ENCODE data around the gene TMBIM4. TPM values are rescaled to one million over a fixed set of nuclear protein-coding genes. Genes with fewer than 3 reads are reported as not detected.

The TMBIM4 gene
- total RNA-seq, 4 donors from 2014 or later = 73.5 to 110 (median 80.9) TPM

GRCh38 chr12:66206141-66206540, 36.3 kb upstream of the TMBIM4 start:
- intact Hi-C loops (cut with DNase I; ENCODE audit: low total_unique reads) (no loop called here), in situ Hi-C loops (cut with MboI; ENCODE audit: low sequenced_read_pairs in 4 of 4) (no loop called here)
- TF ChIP-seq CTCF (IDR thresholded peaks at IDR 0.05 in 4 of 5, conservative IDR thresholded peaks at IDR 0.05 in 1 of 5) (no peak), POLR2A (IDR thresholded peaks at IDR 0.05) (no peak)
- H3K27me3 ChIP-seq = no peaks in the 10 kb centered on the region
- H3K27ac ChIP-seq = no peak overlapping the region
- no peaks in the 10 kb centered on the region for H3K4me1 ChIP-seq
- H3K4me3 ChIP-seq = no peak overlapping the region
- no peaks in the 10 kb centered on the region for H3K36me3 ChIP-seq
- ATAC-seq (no peak), DNase-seq (no peak)
- H3K9me3 ChIP-seq = no peaks in the 10 kb centered on the region

GRCh38 chr12:66203820-66204219, 34.0 kb upstream of the TMBIM4 start:
- Histone ChIP-seq H3K36me3 (no peaks in the 10 kb centered on the region), H3K4me1 (no peaks in the 10 kb centered on the region), H3K27me3 (no peaks in the 10 kb centered on the region), H3K9me3 (no peaks in the 10 kb centered on the region), H3K27ac (no peak overlapping the region), H3K4me3 (no peak overlapping the region)
- in situ Hi-C loops (cut with MboI; ENCODE audit: low sequenced_read_pairs in 4 of 4) = no loop called here
- no peak for TF ChIP-seq CTCF (IDR thresholded peaks at IDR 0.05 in 4 of 5, conservative IDR thresholded peaks at IDR 0.05 in 1 of 5)
- TF ChIP-seq POLR2A (IDR thresholded peaks at IDR 0.05) = no peak
- intact Hi-C loops (cut with DNase I; ENCODE audit: low total_unique reads) = no loop called here
- ATAC-seq = no peak
- no peak for DNase-seq

GRCh38 chr12:66199831-66200509, 30.2 kb upstream of the TMBIM4 start:
- in situ Hi-C loops (cut with MboI; ENCODE audit: low sequenced_read_pairs in 4 of 4) (no loop called here), intact Hi-C loops (cut with DNase I; ENCODE audit: low total_unique reads) (no loop called here)
- no peak for TF ChIP-seq POLR2A (IDR thresholded peaks at IDR 0.05)
- no peak for TF ChIP-seq CTCF (IDR thresholded peaks at IDR 0.05 in 4 of 5, conservative IDR thresholded peaks at IDR 0.05 in 1 of 5)
- Histone ChIP-seq H3K4me1 (no peaks in the 10 kb centered on the region), H3K9me3 (no peaks in the 10 kb centered on the region), H3K36me3 (no peaks in the 10 kb centered on the region), H3K27me3 (peaks cover 0 to 3% (median 0%) of the 10 kb centered on the region in 3 donors), H3K27ac (no peak overlapping the region), H3K4me3 (no peak overlapping the region)
- DNase-seq = no peak
- ATAC-seq = no peak

GRCh38 chr12:66199141-66199540, 29.3 kb upstream of the TMBIM4 start:
- TF ChIP-seq POLR2A (IDR thresholded peaks at IDR 0.05) = no peak
- no peak for TF ChIP-seq CTCF (IDR thresholded peaks at IDR 0.05 in 4 of 5, conservative IDR thresholded peaks at IDR 0.05 in 1 of 5)
- in situ Hi-C loops (cut with MboI; ENCODE audit: low sequenced_read_pairs in 4 of 4) (no loop called here), intact Hi-C loops (cut with DNase I; ENCODE audit: low total_unique reads) (no loop called here)
- DNase-seq (no peak), ATAC-seq (no peak)
- Histone ChIP-seq H3K27ac (no peak overlapping the region), H3K4me3 (no peak overlapping the region), H3K9me3 (no peaks in the 10 kb centered on the region), H3K4me1 (no peaks in the 10 kb centered on the region), H3K27me3 (peaks cover 0 to 3% (median 0%) of the 10 kb centered on the region in 3 donors), H3K36me3 (no peaks in the 10 kb centered on the region)

GRCh38 chr12:66197495-66197921, 27.7 kb upstream of the TMBIM4 start:
- TF ChIP-seq CTCF (IDR thresholded peaks at IDR 0.05 in 4 of 5, conservative IDR thresholded peaks at IDR 0.05 in 1 of 5) (no peak), POLR2A (IDR thresholded peaks at IDR 0.05) (no peak)
- Histone ChIP-seq H3K36me3 (no peaks in the 10 kb centered on the region), H3K4me1 (no peaks in the 10 kb centered on the region), H3K9me3 (no peaks in the 10 kb centered on the region), H3K27me3 (peaks cover 0 to 3% (median 0%) of the 10 kb centered on the region in 3 donors), H3K27ac (no peak overlapping the region), H3K4me3 (no peak overlapping the region)
- DNase-seq = no peak
- in situ Hi-C loops (cut with MboI; ENCODE audit: low sequenced_read_pairs in 4 of 4) = no loop called here
- no peak for ATAC-seq
- intact Hi-C loops (cut with DNase I; ENCODE audit: low total_unique reads) = no loop called here

All from gastrocnemius medialis (tissue), 4 donors.